ENCODE data around the gene CCL13. TPM values are rescaled to one million over a fixed set of nuclear protein-coding genes. Genes with fewer than 3 reads are reported as not detected.

Gene CCL13
- polyA plus RNA-seq, 1 donor from 2014 or later: not detected

- H3K36me3 ChIP-seq (ENCODE audit: insufficient read depth, low read length): no peaks in the 10 kb centered on the region
- no peak for TF ChIP-seq CTCF (IDR thresholded peaks at IDR 0.05; ENCODE audit: poor library complexity, severe bottlenecking)
- no peak for TF ChIP-seq EP300 (conservative IDR thresholded peaks at IDR 0.05; ENCODE audit: poor library complexity, severe bottlenecking)
- no peak for TF ChIP-seq TAF1 (IDR thresholded peaks at IDR 0.05; ENCODE audit: low read depth)
- TF ChIP-seq EZH2 (IDR thresholded peaks at IDR 0.05; ENCODE audit: borderline replicate concordance, insufficient read depth, low read length, poor library complexity, severe bottlenecking): no peak
- no peak for TF ChIP-seq MXI1 (conservative IDR thresholded peaks at IDR 0.05; ENCODE audit: poor library complexity, severe bottlenecking)
- TF ChIP-seq SMC3 (conservative IDR thresholded peaks at IDR 0.05; ENCODE audit: poor library complexity): no peak
- TF ChIP-seq POLR2AphosphoS5 (IDR thresholded peaks at IDR 0.05): no peak
Observed at GRCh38 chr17:34312080-34312479, 44.2 kb upstream of the CCL13 start.

GRCh38 chr17:34313164-34313563 lies 43.1 kb upstream of the CCL13 start:
- Histone ChIP-seq H3K9ac (ENCODE audit: low read length) (no peak overlapping the region), H3K27me3 (ENCODE audit: insufficient read depth, low read depth, low read length) (no peaks in the 10 kb centered on the region), H3K9me3 (ENCODE audit: low read length) (no peaks in the 10 kb centered on the region), H3K4me3 (ENCODE audit: low read length) (no peak overlapping the region), H2AFZ (ENCODE audit: low read depth, low read length) (no peak overlapping the region), H3K36me3 (ENCODE audit: insufficient read depth, low read length) (no peaks in the 10 kb centered on the region), H3K9me2 (ENCODE audit: insufficient read depth, low read length) (no peaks in the 10 kb centered on the region), H3F3A (ENCODE audit: insufficient read depth, low read length, poor library complexity, severe bottlenecking) (no peaks in the 10 kb centered on the region), H4K20me1 (ENCODE audit: insufficient read depth) (no peaks in the 10 kb centered on the region), H3K27ac (ENCODE audit: low read length) (no peak overlapping the region), H3K79me2 (replicated peaks; ENCODE audit: insufficient read depth, low read length) (no peaks in the 10 kb centered on the region), H3K4me2 (ENCODE audit: low read length) (no peak overlapping the region)
- no peak for TF ChIP-seq CTCF (IDR thresholded peaks at IDR 0.05; ENCODE audit: poor library complexity, severe bottlenecking)
- no peak for TF ChIP-seq REST (IDR thresholded peaks at IDR 0.05; ENCODE audit: borderline replicate concordance)
- TF ChIP-seq SMC3 (conservative IDR thresholded peaks at IDR 0.05; ENCODE audit: poor library complexity): no peak
- no peak for TF ChIP-seq EP300 (conservative IDR thresholded peaks at IDR 0.05; ENCODE audit: poor library complexity, severe bottlenecking)
- no peak for TF ChIP-seq MXI1 (conservative IDR thresholded peaks at IDR 0.05; ENCODE audit: poor library complexity, severe bottlenecking)
- no peak for TF ChIP-seq POLR2AphosphoS5 (IDR thresholded peaks at IDR 0.05)
- no peak for TF ChIP-seq EZH2 (IDR thresholded peaks at IDR 0.05; ENCODE audit: borderline replicate concordance, insufficient read depth, low read length, poor library complexity, severe bottlenecking)
- TF ChIP-seq RAD21 (conservative IDR thresholded peaks at IDR 0.05): no peak
- no peak for TF ChIP-seq TAF1 (IDR thresholded peaks at IDR 0.05; ENCODE audit: low read depth)

More at GRCh38 chr17:34312080-34312479, 44.2 kb upstream of the CCL13 start:
- no peaks in the 10 kb centered on the region for H3K79me2 ChIP-seq (replicated peaks; ENCODE audit: insufficient read depth, low read length)
- H3K4me3 ChIP-seq (ENCODE audit: low read length): no peak overlapping the region
- H3K27me3 ChIP-seq (ENCODE audit: insufficient read depth, low read depth, low read length): no peaks in the 10 kb centered on the region
- no peaks in the 10 kb centered on the region for H3K9me3 ChIP-seq (ENCODE audit: low read length)
- no peak overlapping the region for H3K9ac ChIP-seq (ENCODE audit: low read length)
- no peaks in the 10 kb centered on the region for H4K20me1 ChIP-seq (ENCODE audit: insufficient read depth)
- H3K4me2 ChIP-seq (ENCODE audit: low read length): no peak overlapping the region
- H3K27ac ChIP-seq (ENCODE audit: low read length): no peak overlapping the region
- H3K9me2 ChIP-seq (ENCODE audit: insufficient read depth, low read length): no peaks in the 10 kb centered on the region
- no peaks in the 10 kb centered on the region for H3F3A ChIP-seq (ENCODE audit: insufficient read depth, low read length, poor library complexity, severe bottlenecking)
- H2AFZ ChIP-seq (ENCODE audit: low read depth, low read length): no peak overlapping the region

All from neural cell (in vitro differentiated cells).